Gastroesophageal sphincter (tissue), 3 donors: Measurements from ENCODE around the gene FLYWCH1.

Source experiments
- CTCF ChIP-seq, 4 experiments: fragments of 200-600 bp in 2 of 4; fragments of 450-650 bp in 2 of 4; sonication (generic) in 1 of 4; IDR thresholded peaks; one replicate each; pipeline ENCODE4 v1.5.1; 2017 to 2019; ENCODE audit warnings: antibody characterized with exemption in 4 of 4, mild to moderate bottlenecking in 2 of 4, moderate library complexity in 2 of 4
- POLR2A ChIP-seq, 2 donors: fragments of 450-650 bp; IDR thresholded peaks; one replicate each; pipeline ENCODE4 v1.6.1; 2017; ENCODE audit warnings: antibody characterized with exemption in 2 of 2, mild to moderate bottlenecking in 2 of 2, moderate library complexity in 1 of 2

- TF ChIP-seq CTCF (IDR thresholded peaks at IDR 0.05) (no peak), POLR2A (IDR thresholded peaks at IDR 0.05) (no peak)
Measured at GRCh38 chr16:2981177-2981898, 69.6 kb downstream of the FLYWCH1 start.
